NCI-H2107 (cell line): ENCODE results near the gene CAPNS1.
"Not testable (repeated sequence)": the region's sequence is repeated elsewhere in the genome, so short reads cannot be mapped to it uniquely, and the experiment has no call there.

ENCODE experiments used
- DNase-seq: peaks from one replicate; lab custom pipeline; 2025; lab: John Stamatoyannopoulos, UW

The CAPNS1 gene

DNA sequence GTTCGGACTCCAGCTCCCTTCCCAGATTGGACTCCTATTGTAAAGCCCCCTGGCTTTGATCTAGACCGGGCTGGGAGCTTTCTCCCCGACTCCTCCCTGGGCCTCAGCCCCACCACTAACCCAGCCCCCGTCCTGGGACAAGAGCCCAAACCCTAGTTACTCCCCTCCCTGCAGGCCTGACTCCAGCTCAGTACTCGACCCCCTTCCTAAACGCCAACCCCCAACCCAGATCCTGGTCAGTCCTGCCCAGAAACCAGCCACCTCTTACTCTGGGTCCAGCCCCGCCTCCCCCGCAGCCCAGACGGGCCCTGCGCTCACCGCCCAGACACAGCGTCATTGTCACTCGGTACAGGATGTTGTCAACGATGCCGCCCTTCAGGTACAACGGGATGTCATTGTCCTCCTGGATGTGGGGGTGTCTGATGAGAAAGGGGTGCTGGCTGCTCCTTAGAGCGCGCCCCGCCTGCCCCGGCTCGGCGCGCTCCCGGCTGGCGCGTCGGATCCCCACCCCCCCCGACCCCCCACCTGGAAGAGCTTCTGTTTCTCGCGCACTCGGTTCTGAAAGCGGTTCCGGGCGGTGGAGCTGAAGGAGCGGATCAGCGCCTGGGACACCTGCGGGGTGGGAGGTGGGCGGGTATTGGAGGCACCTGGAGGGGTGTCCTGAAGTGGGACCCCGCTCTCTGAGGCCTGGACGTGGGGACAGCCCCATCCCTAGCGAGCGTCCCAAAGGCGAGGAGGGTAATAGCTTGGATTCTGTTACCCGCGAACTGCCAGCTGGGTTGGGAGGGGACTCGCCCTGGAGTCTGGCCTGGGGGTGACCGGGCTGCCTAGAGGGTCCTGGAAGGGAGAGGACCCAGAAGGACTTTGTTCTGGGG is 11.5 kb downstream of the CAPNS1 start:
- DNase-seq, result no peak

DNA sequence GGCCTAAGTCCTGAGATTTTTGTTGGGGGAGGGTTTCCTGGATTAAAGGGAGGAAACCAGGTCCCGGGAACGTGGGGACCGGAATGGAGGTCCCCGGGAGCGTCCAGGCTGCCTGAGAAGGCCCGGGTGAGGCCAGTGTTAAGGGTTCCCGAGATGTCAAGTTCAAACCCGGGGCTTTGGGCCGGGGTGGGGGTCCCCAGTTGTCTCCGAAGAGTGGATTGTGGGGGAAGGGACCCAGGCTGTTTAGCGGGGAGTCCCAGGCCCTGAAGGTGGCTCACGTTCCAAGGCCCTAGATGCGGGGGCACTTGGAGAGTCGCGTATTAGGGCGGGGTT is 12.1 kb downstream of the CAPNS1 start:
- DNase-seq, result no peak

DNA sequence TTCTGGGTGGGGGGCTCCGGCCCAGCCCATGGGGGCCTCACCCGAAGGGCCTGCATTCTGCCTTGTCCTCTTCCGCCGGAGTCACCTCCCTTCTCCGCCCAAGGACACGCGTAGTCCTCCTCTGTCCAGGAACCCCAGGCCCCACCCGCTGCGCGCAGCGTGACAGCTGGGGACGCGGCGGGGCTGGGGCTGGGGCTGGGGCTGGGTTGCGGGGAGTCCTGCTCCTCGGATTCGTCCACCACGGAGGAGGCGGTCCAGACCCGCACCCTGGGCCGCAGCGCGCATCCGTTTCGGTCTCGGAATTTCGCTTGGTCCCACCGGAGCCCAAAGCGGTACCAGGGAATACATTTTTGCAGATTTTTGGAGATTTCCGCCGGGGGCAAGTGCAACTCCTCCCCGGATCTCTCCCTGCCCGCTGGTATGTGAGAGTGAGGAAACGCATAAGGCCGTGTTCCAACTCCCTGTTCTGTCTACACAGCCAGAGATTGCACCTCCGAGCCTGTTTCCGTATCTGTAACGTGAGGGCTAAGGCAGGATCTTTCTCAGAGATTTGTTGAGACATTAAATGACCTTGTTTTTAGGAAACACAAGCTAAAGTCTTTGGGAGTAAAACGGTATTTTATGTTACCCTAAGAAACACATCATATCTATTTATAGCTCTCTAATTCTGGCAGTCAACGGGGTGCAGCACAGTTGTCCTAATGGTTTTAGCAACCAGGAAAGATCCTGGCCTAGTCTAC is 12.7 kb downstream of the CAPNS1 start, which contains the start of gene COX7A1:
COX7A1 (minus strand) TSS at position 96 of the 740 bp plus-strand sequence; CDS start at position 56, 40 bp downstream.
- DNase-seq, result no peak

DNA sequence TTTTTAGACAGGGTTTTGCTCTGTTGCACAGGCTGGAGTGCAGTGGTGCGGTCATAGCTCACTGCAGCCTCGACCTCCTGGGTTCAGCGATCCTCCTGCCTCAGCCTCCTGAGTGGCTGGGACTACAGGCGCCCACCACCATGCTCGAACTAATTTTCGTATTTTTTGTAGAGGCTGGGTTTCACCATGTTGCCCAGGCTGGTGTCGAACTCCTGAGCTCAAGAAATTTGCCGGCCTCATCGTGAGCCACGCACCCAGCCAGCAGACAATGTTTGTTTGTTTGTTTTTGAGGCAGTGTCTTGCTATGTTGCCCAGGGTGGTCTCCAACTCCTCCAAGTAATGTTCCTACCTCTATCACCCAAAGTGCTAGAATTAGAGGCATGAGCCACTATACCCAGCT is 13.3 kb downstream of the CAPNS1 start:
- no peak for DNase-seq

DNA sequence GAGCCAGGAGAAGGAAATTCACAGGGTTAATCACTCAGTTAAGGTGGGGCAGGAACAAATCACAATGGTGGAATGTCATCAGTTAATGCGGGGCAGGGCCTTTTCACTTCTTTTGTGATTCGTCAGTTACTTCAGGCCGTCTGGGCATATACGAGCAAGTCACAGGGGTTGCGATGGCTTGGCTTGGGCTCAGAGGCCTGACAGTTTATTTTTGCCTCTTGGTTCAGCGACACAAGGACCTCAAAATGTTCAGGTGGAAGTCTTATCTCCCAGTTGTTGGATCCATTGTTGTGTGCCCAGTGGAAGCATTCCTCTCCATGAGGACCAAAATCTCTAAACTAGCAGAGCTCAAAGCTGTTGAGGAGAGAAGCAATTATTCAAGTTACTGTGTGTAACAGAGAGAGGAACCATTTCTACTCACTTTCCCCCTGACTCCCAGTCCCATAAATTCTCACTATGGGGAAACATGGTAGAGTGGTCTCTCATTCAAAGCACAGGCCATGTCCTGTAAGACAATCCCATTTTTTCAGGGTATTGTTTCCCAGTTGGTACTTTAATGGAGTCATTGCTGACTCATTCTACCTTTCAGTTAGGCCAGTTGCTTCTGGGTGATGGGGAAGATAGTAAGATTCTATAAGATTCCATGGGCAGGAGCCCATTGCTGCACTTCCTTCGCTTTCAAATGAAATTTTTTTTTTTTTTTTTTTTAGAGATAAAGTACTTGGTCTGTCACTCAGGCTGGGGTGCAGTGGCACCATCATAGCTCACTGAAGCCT is 21.1 kb downstream of the CAPNS1 start:
- no peak for DNase-seq

DNA sequence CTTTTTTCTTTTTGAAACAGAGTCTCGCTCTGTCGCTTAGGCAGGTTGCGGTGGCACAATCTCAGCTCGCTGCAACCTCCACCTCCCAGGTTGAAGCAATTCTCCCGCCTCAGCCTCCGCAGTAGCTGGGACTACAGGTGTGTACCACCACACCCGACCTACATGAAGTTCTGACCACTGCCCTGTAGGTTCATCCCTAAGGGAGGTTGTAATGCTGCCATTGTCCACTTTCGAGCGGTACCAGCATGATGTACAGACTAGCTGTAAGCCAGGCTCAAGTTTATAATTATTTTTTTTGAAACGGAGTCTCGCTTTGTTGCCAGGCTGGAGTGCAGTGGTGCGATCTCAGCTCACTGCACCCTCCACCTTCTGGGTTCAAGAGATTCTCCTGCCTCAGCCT is 23.9 kb downstream of the CAPNS1 start:
- DNase-seq, result no peak

DNA sequence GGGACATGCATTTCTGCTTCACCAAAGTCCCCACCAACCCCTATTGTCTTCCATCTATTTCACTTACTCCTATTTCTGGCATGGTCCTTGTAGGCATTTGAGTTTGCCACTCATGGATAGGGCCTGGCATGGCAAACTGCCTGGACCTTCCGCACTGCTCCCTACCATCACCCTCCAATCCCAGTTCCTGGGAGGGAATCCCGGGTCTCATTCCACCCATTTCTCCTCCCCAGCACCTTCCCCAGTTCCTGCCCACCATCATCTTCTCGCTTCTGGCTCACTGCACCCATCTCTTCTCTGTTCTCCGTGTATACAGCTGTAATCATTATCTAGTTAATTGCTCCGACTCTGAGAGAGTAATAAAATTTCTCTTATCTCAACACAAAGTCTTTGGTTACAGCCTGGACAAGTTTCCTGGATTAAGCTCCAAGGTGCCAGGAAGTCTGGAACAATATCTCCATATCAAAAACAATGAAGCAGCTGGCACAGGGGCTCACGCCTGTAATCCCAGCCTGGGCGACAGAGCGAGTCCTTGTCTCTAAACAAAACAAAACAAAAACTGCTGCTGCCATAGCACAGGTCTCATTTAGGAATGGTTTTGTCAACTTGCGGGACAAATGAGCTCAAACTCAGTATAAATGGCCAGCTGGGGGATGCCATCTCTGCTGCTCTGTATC is 29.4 kb downstream of the CAPNS1 start:
- peak; percentile 27 for DNase-seq

DNA sequence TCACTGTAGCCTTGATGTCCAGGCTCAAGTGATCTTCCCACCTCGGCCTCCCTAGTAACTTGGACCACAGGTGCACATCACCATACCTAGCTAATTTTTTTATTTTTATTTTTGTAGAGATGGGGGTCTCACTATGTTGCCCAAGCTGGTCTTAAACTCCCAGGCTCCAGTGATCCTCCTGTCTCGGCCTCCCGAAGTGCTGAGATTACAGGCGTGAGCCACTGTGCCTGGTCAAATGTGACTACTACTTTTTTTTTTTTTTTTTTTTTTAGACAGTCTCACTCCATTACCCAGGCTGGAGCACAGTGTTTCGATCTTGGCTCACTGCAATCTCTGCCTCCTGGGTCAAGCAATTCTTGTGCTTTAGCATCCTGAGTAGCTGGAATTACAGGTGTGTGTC is 33.0 kb downstream of the CAPNS1 start:
- DNase-seq, result no peak

DNA sequence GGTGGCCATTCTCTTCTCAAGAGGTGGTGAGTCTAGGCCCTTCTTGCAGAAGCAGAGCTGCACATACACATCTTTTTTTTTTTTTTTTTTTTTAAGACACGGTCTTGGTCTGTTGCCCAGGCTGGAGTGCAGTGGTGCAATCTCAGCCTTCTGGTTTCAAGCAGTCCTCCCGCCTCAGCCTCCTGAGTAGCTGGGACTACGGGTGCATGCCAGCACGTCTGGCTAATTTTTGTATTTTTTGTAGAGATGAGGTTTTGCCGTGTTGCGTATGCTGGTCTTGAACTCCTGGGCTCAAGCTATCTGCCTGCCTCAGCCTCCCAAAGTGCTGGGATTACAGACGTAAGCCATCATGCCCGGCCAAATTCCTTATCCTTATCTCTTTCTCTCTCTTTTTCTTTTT is 34.0 kb downstream of the CAPNS1 start:
- DNase-seq, result not testable (repeated sequence)

DNA sequence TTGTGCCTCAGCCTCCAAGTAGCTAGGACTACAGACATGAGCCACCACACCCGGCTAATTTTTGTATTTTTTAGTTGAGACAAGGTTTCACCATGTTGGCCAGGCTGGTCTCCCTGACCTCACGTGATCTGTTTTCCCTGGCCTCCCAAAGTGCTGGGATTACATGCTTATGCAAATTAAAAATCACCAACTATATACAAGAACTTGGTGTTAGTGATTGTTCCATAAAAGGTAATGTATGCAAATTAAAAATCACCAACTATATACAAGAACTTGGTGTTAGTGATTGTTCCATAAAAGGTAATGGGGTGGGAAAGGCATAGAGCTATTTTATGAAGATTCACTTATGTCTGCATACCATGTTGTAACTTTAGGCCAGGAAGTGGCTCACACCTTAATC is 39.2 kb downstream of the CAPNS1 start:
- not testable (repeated sequence) for DNase-seq

DNA sequence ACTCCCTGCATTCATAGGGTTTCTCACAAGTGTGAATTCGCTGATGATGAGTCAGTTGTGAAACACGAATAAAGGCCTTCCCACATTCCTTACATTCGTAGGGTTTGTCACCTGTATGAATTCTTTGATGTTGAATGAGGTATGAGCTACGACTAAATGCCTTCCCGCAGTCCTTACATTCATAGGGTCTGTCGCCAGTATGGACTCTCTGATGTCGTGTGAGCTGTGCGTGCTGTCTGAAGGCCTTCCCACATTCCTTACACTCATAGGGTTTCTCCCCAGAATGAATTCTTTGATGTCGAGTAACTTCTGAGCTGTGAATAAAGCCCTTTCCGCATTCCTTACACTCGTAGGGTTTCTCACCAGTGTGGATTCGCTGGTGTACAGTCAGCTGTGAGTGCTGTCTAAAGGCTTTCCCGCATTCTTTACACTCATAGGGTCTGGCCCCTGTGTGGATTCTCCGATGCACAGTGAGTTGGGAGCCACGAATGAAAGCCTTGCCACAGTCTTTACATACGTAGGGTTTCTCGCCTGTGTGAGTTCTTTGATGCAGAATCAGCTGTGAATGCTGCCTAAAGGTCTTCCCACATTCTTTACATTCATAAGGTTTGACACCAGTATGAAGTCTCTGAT is 42.9 kb downstream of the CAPNS1 start:
- no peak for DNase-seq

DNA sequence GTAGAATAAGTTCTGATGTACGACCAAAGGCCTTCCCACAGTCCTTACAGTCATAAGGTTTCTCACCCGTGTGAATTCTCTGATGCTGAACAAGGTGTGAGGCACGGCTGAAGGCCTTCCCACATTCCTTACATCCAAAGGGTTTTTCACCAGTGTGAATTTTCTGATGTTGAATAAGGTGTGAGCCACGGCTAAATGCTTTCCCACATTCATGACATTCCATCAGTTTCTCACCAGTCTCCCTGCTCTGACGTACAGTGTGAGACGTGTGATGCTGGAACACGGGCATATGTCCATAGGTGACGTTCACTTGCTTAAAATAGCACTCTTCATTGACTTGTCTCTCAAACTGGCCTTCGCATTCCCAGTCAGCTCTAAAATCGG is 43.4 kb downstream of the CAPNS1 start:
- DNase-seq, result no peak

DNA sequence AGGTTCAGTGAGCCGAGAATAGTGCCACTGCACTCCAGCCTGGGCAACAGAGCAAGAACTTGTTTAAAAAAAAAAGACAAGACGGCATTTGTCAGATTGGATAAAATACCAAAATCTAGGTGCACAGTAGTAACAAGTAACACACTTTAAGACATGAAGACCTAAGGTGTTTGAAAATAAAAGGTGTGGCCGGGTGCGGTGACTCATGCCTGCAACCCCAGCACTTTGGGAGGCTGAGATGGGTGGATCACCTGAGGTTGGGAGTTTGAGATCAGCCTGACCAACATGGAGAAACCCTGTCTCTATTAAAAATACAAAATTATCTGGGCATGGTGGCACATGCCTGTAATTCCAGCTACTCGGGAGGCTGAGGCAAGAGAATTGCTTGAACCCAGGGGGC is 46.9 kb downstream of the CAPNS1 start:
- not testable (repeated sequence) for DNase-seq

DNA sequence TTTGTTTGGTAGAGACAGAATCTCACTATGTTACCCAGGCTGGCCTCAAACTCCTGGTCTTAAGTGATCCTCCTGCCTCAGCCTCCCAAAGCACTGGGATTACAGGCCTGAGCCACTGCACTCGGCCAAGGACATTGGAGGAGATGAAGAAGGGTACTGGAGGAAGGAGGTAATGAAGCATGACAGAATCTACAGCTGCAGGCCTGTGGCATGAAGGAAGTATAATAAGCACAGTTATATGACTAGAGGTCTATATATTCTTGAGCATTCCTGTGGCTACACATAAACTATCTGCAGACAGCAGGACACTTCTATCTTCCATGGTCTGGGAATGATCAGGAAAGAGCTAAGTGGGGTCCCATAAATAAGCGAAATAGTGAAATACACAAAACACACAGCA is 56.4 kb downstream of the CAPNS1 start:
- DNase-seq, result no peak

DNA sequence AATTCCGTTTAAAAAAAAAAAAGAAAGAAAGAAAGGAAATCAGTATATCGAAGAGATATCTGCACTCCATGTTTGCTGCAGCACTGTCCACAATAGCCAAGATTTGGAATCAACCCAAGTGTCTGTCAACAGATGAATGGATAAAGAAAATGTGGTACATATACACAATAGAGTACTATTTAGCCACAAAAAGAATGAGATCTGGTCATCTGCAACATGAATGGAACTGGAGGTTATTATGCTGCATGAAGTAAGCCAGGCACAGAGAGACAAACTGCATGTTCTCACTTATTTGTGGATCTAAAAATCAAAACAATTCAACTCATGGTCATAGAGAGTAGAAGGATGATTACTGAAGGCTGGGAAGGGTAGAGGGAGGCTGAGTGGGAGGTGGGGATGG is 58.3 kb downstream of the CAPNS1 start:
- DNase-seq, result no peak
